T1000 (cell line): ENCODE measurements around the gene CALHM5.

ENCODE experiments used
- DNase-seq: peaks from one replicate; lab custom pipeline; 2025; ENCODE audit warnings: mixed read lengths; lab: John Stamatoyannopoulos, UW

The CALHM5 gene

GRCh38 chr6:116508527-116508926 lies 2.9 kb upstream of the CALHM5 start:
- no peak for DNase-seq

GRCh38 chr6:116512111-116512559 lies 696 bp downstream of the CALHM5 start:
- DNase-seq: no peak

- DNase-seq: no peak
These were observed 1.3 kb downstream of the CALHM5 start for GRCh38 chr6:116512734-116513133.

GRCh38 chr6:116513224-116513875 lies 1.9 kb downstream of the CALHM5 start:
- DNase-seq: no peak

GRCh38 chr6:116514111-116514510 lies 2.7 kb downstream of the CALHM5 start:
- no peak for DNase-seq

GRCh38 chr6:116515141-116515540 lies 3.7 kb downstream of the CALHM5 start:
- DNase-seq: no peak

- no peak for DNase-seq
These were observed 7.4 kb downstream of the CALHM5 start for GRCh38 chr6:116518621-116519368.

GRCh38 chr6:116522896-116523295 lies 11.5 kb downstream of the CALHM5 start:
- DNase-seq: no peak

- no peak for DNase-seq
These were observed 12.8 kb downstream of the CALHM5 start for GRCh38 chr6:116524236-116524635.

GRCh38 chr6:116528133-116528532 lies 16.7 kb downstream of the CALHM5 start:
- no peak for DNase-seq

GRCh38 chr6:116528780-116529179 lies 17.3 kb downstream of the CALHM5 start:
- DNase-seq: no peak

- no peak for DNase-seq
These were observed 18.2 kb downstream of the CALHM5 start for GRCh38 chr6:116529466-116530290.

GRCh38 chr6:116530436-116530835 lies 19.0 kb downstream of the CALHM5 start:
- no peak for DNase-seq

- peak; percentile 33 for DNase-seq
These were observed 20.5 kb downstream of the CALHM5 start for GRCh38 chr6:116531675-116532570.

GRCh38 chr6:116533233-116533957 lies 22.0 kb downstream of the CALHM5 start:
- DNase-seq: no peak

- no peak for DNase-seq
These were observed 23.7 kb downstream of the CALHM5 start for GRCh38 chr6:116535109-116535508.

- peak; percentile 19 for DNase-seq
These were observed 24.8 kb downstream of the CALHM5 start for GRCh38 chr6:116536216-116536621.

GRCh38 chr6:116542426-116542825 lies 31.0 kb downstream of the CALHM5 start:
- no peak for DNase-seq

GRCh38 chr6:116543149-116543548 lies 31.7 kb downstream of the CALHM5 start:
- no peak for DNase-seq

- no peak for DNase-seq
These were observed 34.2 kb downstream of the CALHM5 start, which contains the start of gene TRAPPC3L for GRCh38 chr6:116545651-116546050. Gene TRAPPC3L, minus strand, starts transcription at chr6:116545684. Its CDS starts 170 bp downstream, at chr6:116545514.

GRCh38 chr6:116547358-116547757 lies 35.9 kb downstream of the CALHM5 start:
- DNase-seq: no peak
